ENCODE measurements around the gene ETFB. TPM values are rescaled to one million over a fixed set of nuclear protein-coding genes. Genes with fewer than 3 reads are reported as not detected.

ETFB gene
- 223 to 280 TPM (median 242 TPM) in 5 replicates for total RNA-seq (2022; extraction: Qiagen RNA extraction)

DNA sequence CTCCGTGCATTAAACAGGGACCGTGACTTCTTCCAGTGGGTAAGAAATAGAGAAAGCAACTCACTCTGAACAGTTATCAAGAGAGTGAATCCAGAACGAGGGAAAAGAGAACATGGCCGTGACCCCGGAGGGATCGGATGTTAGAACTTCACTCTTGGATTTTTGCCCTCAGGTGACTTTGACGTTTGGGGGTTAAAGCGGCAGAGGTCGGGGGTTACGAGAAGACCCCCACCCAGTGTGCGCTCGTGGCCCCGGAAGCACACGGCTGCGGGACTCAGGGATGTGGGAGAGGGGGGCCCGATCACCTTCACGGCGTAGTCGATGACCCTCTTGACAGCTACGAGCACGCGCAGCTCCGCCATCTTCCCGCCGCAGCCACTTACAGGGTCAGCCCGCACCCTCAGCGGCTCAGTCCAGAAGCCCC is at the start of gene ETFB:
ETFB (minus strand) TSS at position 424 of the 424 bp plus-strand sequence; CDS start at position 362, 62 bp downstream.

DNA sequence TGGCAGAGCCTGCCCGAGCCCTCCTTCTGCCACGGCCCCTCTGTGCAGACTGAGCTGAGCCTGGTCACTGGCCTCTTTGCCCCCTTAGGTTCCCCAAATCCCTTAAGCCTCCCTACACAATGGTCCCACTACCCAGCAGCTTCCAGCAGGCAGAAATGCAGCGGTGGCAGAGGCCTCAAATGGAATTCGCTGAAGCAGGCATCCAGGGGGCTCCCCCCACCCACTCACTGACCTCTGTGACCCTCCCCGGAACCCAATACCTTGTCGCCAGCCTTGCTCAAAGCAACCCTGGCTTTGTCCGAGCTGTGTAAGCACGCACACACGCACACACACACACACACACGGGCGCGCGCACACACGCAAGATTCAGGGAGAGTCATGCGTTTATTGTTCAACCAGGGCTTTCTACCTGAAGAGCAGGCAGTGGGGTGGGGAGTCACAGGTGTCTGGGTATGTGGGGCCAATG is 21.8 kb upstream of the ETFB start, which contains the start of gene LIM2:
LIM2 (minus strand) TSS at position 51 of the 466 bp plus-strand sequence. CDS start 531 bp downstream, outside the sequence.

DNA sequence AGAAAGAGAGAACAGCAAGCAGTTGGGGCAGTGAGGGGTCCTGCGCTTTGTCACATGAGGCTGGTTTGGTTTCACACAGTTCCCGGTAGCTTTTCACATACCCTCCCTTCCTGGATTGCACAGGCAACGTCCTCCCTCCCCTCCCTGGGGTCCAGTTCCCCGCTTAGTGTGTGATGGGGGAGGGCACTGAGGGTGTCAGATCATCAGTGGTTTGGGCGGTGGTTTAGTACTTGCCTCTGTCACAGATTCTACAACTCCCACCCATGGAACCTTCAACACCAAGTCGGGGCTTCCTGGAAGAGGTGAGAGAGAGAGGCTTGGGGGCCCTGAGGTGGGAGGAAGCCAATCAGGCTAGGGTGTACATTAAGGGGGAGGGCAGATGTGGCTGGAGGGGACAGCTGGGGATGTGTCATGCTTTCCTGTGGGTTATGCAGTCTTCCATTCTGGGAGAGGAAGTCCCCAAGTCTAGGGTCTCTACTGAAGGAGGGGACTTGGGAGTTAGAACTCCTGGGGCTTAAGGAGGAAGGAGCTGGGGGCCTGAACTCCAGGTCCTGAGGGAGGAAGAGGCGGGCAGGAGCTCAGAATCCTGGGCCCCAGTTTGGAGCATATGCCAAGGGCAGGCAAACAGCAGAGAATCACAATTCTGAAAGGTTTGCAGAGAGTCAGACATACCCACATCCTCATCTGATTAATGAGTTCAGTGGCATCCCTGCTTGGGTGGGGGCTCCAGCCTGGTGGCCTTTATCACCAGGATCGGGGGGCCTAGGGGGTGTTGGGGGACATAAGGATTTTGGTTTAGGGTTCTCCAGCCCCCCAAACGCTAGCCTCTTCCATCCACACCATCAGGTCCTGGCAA is 6.7 kb upstream of the ETFB start, which contains the start of gene NKG7:
NKG7 (minus strand) TSS at position 6 of the 856 bp plus-strand sequence. CDS start 119 bp downstream, outside the sequence.

DNA sequence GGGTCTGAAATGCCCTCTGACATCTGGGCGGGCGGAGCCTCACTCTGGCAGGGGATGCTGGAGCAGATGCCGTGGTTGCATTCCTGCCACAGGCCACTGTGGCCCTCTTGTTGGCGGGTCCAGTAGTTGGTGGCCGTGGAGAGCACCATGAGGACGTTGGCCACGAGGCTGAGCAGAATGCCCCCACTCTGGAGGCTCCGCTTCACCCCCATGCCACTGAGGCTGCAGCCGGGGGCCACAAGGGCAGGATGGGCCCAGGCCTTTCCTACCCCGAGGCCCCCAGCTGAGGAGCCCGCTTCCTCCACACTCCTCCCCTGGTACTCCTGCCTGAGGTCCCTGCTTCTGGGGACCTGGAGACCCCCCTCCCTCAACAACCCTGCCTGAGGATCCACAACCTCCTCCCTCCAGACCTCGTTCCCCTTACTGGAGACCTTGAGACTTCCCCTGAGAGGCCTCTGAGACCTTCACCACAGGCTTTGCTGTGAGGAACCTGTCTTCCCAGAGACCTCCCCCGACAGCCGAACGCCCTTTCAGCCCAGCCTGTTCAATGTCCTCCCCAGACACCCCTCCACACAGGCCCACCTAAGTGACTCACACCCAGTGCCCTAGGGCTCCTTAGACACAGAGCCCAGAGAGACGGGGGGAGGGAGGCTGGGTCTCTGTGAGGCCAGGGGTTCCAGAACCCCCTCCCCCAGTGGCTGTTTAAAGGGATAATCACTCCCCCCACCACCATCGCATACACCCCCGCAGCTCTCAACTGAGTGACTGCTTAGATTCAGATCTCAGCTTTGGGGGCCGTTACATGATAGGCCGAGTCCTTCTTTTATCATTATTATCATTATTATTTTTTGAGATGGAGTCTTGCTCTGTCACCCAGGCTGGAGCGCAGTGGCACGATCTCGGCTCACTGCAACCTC is 2.4 kb upstream of the ETFB start, which contains the start of gene CLDND2:
CLDND2 (minus strand) TSS at position 638 of the 917 bp plus-strand sequence; CDS start at position 212, 426 bp downstream.

GRCh38 chr19:51341976-51342580 is 24.1 kb downstream of the ETFB start, which contains the start of gene VSIG10L:
TSS of gene VSIG10L (minus strand) at chr19:51342139. CDS start at chr19:51342124, 15 bp downstream.

GRCh38 chr19:51311351-51312257 is 54.6 kb downstream of the ETFB start, which contains the start of gene IGLON5:
TSS of gene IGLON5 (plus strand) at chr19:51311644. CDS start at chr19:51311848, 204 bp downstream.

Other genes starting within 250 kb of the ETFB start
- 0.05 to 0.07 TPM (median 0.05 TPM) in 4 of 5 replicates, not detected in the other for gene SIGLEC9, start 241.5 kb downstream of the ETFB start, total RNA-seq (2022; extraction: Qiagen RNA extraction)
- not detected in 5 replicates for gene SIGLEC7, start 224.1 kb downstream of the ETFB start, total RNA-seq (2022; extraction: Qiagen RNA extraction)
- 0.06 to 0.08 TPM (median 0.07 TPM) in 3 of 5 replicates, not detected in the others for gene CD33, start 141.3 kb downstream of the ETFB start, total RNA-seq (2022; extraction: Qiagen RNA extraction)
- gene SIGLECL1, start 115.3 kb downstream of the ETFB start, total RNA-seq (2022; extraction: Qiagen RNA extraction), result 0.08 TPM in 1 of 5 replicates, not detected in the others
- 0.06 to 0.13 TPM (median 0.07 TPM) in 4 of 5 replicates, not detected in the other for gene IGLON5, start 54.7 kb downstream of the ETFB start, total RNA-seq (2022; extraction: Qiagen RNA extraction)
- 8.5 to 16.3 TPM (median 15.6 TPM) in 5 replicates for gene VSIG10L, start 24.2 kb downstream of the ETFB start, total RNA-seq (2022; extraction: Qiagen RNA extraction)
- gene CLDND2, start 2.6 kb upstream of the ETFB start, total RNA-seq (2022; extraction: Qiagen RNA extraction), result 8.9 to 13.0 TPM (median 12.9 TPM) in 5 replicates
- gene NKG7, start 6.3 kb upstream of the ETFB start, total RNA-seq (2022; extraction: Qiagen RNA extraction), result not detected in 5 replicates
- not detected in 5 replicates for gene LIM2, start 21.6 kb upstream of the ETFB start, total RNA-seq (2022; extraction: Qiagen RNA extraction)
- gene C19orf84, start 24.2 kb upstream of the ETFB start, total RNA-seq (2022; extraction: Qiagen RNA extraction), result not detected in 5 replicates
- 0.02 to 0.06 TPM in 2 of 5 replicates, not detected in the others for gene SIGLEC10, start 51.3 kb upstream of the ETFB start, total RNA-seq (2022; extraction: Qiagen RNA extraction)
- gene SIGLEC8, start 92.1 kb upstream of the ETFB start, total RNA-seq (2022; extraction: Qiagen RNA extraction), result not detected in 5 replicates
- gene CEACAM18, start 112.2 kb upstream of the ETFB start, total RNA-seq (2022; extraction: Qiagen RNA extraction), result not detected in 5 replicates
- not detected in 5 replicates for gene SIGLEC12, start 135.4 kb upstream of the ETFB start, total RNA-seq (2022; extraction: Qiagen RNA extraction)
- not detected in 5 replicates for gene SIGLEC6, start 165.3 kb upstream of the ETFB start, total RNA-seq (2022; extraction: Qiagen RNA extraction)
- gene ZNF175, start 204.9 kb upstream of the ETFB start, total RNA-seq (2022; extraction: Qiagen RNA extraction), result 2.3 to 5.0 TPM (median 3.6 TPM) in 5 replicates